Caco-2 (cell line): ENCODE results near the gene PHLDA2. TPM values are rescaled to one million over a fixed set of nuclear protein-coding genes. Genes with fewer than 3 reads are reported as not detected.

ENCODE experiments used
- BruUV-seq: library from RNA; stranded (reverse); fragments of 400-500 nt; replicated peaks from 2 replicates; lab custom pipeline; 2021; lab: Mats Ljungman, UMichigan
- CTCF ChIA-PET: fragments of 300-600 bp; sonication (Branson Sonifier 250); formaldehyde crosslinking; loops from one replicate; lab custom pipeline; 2022; ENCODE audit warnings: antibody characterized with exemption; lab: Charles Lee
- POLR2A ChIA-PET: fragments of 300-600 bp; sonication (Branson Sonifier 250); formaldehyde crosslinking; loops from one replicate; lab custom pipeline; 2022; ENCODE audit warnings: antibody characterized with exemption; lab: Charles Lee
- DNase-seq, 2 experiments: peaks; one replicate each; pipeline versions ENCODE4 v3.0.0 to v3.0.0-alpha.2; 2020 to 2022
- H3K27me3 ChIP-seq: replicated peaks from 2 replicates; pipeline ENCODE4 v1.6.0; 2011; ENCODE audit warnings: low read length; ENCODE audit not compliant: control insufficient read depth, insufficient read depth
- H3K36me3 ChIP-seq: 2 replicates; pipeline ENCODE4 v1.5.1; 2011; ENCODE audit warnings: low read length; ENCODE audit not compliant: control insufficient read depth, insufficient read depth
- H3K4me1 ChIP-seq: fragments of 250-450 bp; sonication (Bioruptor Pico); 2 replicates; pipeline ENCODE4 v1.5.1; 2020; ENCODE audit warnings: mild to moderate bottlenecking
- H3K4me3 ChIP-seq: 2 replicates; pipeline ENCODE4 v1.5.1; 2011; ENCODE audit warnings: low read depth, mild to moderate bottlenecking, control low read depth, low read length
- H3K9me3 ChIP-seq: fragments of 250-450 bp; sonication (Bioruptor Pico); 2 replicates; pipeline ENCODE4 v1.5.1; 2020; ENCODE audit warnings: mild to moderate bottlenecking, moderate library complexity
- H3K27ac Mint-ChIP-seq: one replicate; pipeline ENCODE4 v1.8.0; 2022; ENCODE audit warnings: mixed read lengths; ENCODE audit not compliant: unreplicated experiment
- H3K27me3 Mint-ChIP-seq: one replicate; pipeline ENCODE4 v1.8.0; 2022; ENCODE audit warnings: mixed read lengths; ENCODE audit not compliant: insufficient read depth, unreplicated experiment
- H3K36me3 Mint-ChIP-seq: one replicate; pipeline ENCODE4 v1.8.0; 2022; ENCODE audit warnings: mild to moderate bottlenecking, mixed read lengths; ENCODE audit not compliant: insufficient read depth, unreplicated experiment
- H3K4me1 Mint-ChIP-seq: one replicate; pipeline ENCODE4 v1.8.0; 2022; ENCODE audit warnings: low read depth, mixed read lengths; ENCODE audit not compliant: unreplicated experiment
- H3K4me3 Mint-ChIP-seq: one replicate; pipeline ENCODE4 v1.8.0; 2022; ENCODE audit warnings: mild to moderate bottlenecking, moderate library complexity, mixed read lengths; ENCODE audit not compliant: unreplicated experiment
- H3K9me3 Mint-ChIP-seq: one replicate; pipeline ENCODE4 v1.8.0; 2022; ENCODE audit warnings: mixed read lengths; ENCODE audit not compliant: unreplicated experiment
- intact Hi-C: fragments of 100-400 bp; cut with micrococcal nuclease; formaldehyde crosslinking; loops from one replicate; pipeline ENCODE4 v1.10.0; 2022; ENCODE audit not compliant: unreplicated experiment
- total RNA-seq: library from RNA; stranded (reverse); gene quantifications from 2 replicates; pipeline ENCODE4 v1.2.3, GENCODE V29; 2022
- TF ChIP-seq, protein P1 (sequence below), 2 experiments: fragments of 200-600 bp in 1 of 2; IDR thresholded peaks; 1 replicate in 1 of 2; 2 replicates in 1 of 2; pipeline versions ENCODE4 v1.5.1 to v1.8.0; 2011 to 2022; ENCODE audit warnings: antibody characterized with exemption in 1 of 2, control low read depth in 1 of 2, inconsistent platforms in 1 of 2, low read depth in 1 of 2, low read length in 1 of 2, mild to moderate bottlenecking in 1 of 2, moderate library complexity in 1 of 2; ENCODE audit not compliant: insufficient read depth in 1 of 2, severe bottlenecking in 1 of 2, unreplicated experiment in 1 of 2

The PHLDA2 gene
- total RNA-seq, 1 experiment from 2014 or later = 19.1 TPM

DNA sequence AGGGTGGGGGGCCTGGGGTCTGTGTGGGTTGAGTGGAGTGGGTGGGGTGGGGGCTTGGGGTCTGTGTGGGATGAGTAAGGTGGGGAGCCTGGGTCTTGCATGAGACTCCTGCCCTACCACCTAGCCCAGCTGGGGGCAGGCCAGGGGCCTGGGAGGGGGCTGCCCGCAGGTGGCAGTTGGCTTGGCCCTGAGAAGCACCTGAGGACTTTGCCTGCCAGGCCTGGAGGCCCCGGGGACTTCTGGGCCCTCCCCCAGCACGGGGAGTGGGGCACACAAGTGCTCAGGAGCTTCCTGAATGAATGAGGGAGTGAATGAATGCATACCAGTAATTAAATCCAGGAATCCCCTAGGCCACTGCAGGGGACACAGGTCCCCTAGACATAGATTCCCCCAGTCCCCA, 6.6 kb downstream of the PHLDA2 start:
- Mint-ChIP-seq H3K4me3 (no peak overlapping the region), H3K36me3 (peaks cover 17% of the 10 kb centered on the region), H3K9me3 (no peaks in the 10 kb centered on the region), H3K4me1 (no peaks in the 10 kb centered on the region), H3K27me3 (no peaks in the 10 kb centered on the region), H3K27ac (no peak overlapping the region)
- Histone ChIP-seq H3K27me3 (0 out of 2 replicates have a peak, but pooled peaks cover under 1% of the 10 kb centered on the region), H3K36me3 (no peaks in the 10 kb centered on the region), H3K4me1 (0 out of 2 replicates have a peak, but pooled peaks cover under 1% of the 10 kb centered on the region), H3K9me3 (no peaks in the 10 kb centered on the region), H3K4me3 (no peak overlapping the region)
- CTCF ChIA-PET = interaction anchor here (0.6 kb wide), 1 partner anchor 28 kb away, joined by 3 read pairs; no protein-coding TSS in a partner anchor
- TF ChIP-seq, protein P1, sequence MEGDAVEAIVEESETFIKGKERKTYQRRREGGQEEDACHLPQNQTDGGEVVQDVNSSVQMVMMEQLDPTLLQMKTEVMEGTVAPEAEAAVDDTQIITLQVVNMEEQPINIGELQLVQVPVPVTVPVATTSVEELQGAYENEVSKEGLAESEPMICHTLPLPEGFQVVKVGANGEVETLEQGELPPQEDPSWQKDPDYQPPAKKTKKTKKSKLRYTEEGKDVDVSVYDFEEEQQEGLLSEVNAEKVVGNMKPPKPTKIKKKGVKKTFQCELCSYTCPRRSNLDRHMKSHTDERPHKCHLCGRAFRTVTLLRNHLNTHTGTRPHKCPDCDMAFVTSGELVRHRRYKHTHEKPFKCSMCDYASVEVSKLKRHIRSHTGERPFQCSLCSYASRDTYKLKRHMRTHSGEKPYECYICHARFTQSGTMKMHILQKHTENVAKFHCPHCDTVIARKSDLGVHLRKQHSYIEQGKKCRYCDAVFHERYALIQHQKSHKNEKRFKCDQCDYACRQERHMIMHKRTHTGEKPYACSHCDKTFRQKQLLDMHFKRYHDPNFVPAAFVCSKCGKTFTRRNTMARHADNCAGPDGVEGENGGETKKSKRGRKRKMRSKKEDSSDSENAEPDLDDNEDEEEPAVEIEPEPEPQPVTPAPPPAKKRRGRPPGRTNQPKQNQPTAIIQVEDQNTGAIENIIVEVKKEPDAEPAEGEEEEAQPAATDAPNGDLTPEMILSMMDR (IDR thresholded peaks at IDR 0.05; ENCODE audit: insufficient read depth in 1 of 2, low read depth in 1 of 2, low read length in 1 of 2, severe bottlenecking in 1 of 2, unreplicated experiment in 1 of 2) = no peak
- DNase-seq = no peak
- POLR2A ChIA-PET = no interaction called here
- intact Hi-C loops = no loop called here
- BruUV-seq = no TSS peak

DNA sequence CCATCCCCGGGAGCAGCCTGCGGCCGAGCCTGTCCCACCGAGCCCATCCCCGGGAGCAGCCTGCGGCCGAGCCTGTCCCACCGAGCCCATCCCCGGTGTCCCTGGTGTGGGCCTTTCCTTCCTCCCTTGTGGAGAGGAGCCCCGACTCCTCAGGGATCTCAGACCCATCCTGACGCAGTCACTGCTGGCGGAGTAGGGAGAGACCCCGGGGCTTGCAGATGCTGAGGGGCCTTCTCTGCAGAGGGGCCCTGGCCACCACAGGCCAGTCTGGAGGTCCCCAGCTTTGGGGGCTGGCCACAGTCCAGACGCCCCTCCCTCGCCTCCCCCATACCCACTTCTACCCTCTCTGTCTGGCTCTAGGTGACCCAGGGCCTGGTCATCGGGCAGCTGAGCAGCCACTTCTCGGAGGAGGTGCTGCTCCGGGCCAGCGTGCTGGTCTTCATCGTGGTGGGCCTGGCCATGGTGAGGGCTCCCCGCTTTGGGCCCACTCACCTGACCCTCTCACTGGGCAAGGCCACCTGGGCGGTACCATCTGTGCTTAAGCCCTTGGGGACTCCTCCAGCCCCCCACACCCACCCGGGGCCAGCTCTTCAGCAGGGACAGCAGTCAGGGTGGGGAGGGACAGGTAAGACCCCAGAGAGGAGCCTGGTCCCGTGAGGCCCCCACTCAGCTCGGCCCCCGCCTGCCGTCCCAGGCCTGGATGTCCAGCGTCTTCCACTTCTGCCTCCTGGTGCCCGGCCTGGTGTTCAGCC, 7.3 kb downstream of the PHLDA2 start:
- Mint-ChIP-seq H3K27me3 (no peaks in the 10 kb centered on the region), H3K9me3 (no peaks in the 10 kb centered on the region), H3K27ac (no peak overlapping the region), H3K36me3 (peaks cover 15% of the 10 kb centered on the region), H3K4me1 (no peaks in the 10 kb centered on the region), H3K4me3 (no peak overlapping the region)
- CTCF ChIA-PET = interaction anchor here (0.6 kb wide), 1 partner anchor 27 kb away, joined by 3 read pairs; no protein-coding TSS in a partner anchor
- DNase-seq = no peak
- POLR2A ChIA-PET = no interaction called here
- TF ChIP-seq, protein P1 (IDR thresholded peaks at IDR 0.05; ENCODE audit: insufficient read depth in 1 of 2, low read depth in 1 of 2, low read length in 1 of 2, severe bottlenecking in 1 of 2, unreplicated experiment in 1 of 2) = no peak
- no TSS peak for BruUV-seq
- intact Hi-C loops = no loop called here
- Histone ChIP-seq H3K4me3 (no peak overlapping the region), H3K4me1 (no peaks in the 10 kb centered on the region), H3K36me3 (no peaks in the 10 kb centered on the region), H3K9me3 (no peaks in the 10 kb centered on the region), H3K27me3 (no peaks in the 10 kb centered on the region)

DNA sequence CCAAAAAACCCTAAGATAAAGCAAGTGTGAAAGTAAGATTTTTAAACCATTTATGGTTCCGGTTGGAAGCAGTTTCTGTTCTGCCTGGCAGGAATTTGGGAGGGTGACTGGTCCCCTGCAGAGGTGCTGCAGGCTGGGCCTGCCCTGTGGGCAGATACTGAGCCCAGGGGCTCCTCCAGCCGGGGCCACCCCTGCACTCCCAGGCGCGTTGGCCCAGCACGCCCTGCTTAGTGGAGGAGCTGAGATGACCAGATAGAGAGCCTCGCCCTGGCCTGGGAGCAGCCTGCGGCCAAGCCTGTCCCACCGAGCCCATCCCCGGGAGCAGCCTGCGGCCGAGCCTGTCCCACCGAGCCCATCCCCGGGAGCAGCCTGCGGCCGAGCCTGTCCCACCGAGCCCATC, 8.0 kb downstream of the PHLDA2 start:
- H3K9me3 Mint-ChIP-seq = no peaks in the 10 kb centered on the region
- Histone ChIP-seq H3K27me3 (no peaks in the 10 kb centered on the region), H3K9me3 (no peaks in the 10 kb centered on the region), H3K4me1 (no peaks in the 10 kb centered on the region), H3K4me3 (no peak overlapping the region), H3K36me3 (no peaks in the 10 kb centered on the region)
- no peak for DNase-seq
- BruUV-seq = no TSS peak
- H3K4me3 Mint-ChIP-seq = no peak overlapping the region
- H3K36me3 Mint-ChIP-seq = peaks cover 11% of the 10 kb centered on the region
- H3K27me3 Mint-ChIP-seq = no peaks in the 10 kb centered on the region
- no peaks in the 10 kb centered on the region for H3K4me1 Mint-ChIP-seq
- no peak overlapping the region for H3K27ac Mint-ChIP-seq
- ChIA-PET POLR2A (no interaction called here), CTCF (interaction anchor here (0.7 to 1.0 kb wide), 2 partner anchors 8 to 19 kb away, joined by 3 read pairs; partner anchors contain the start of gene PHLDA2)
- TF ChIP-seq, protein P1 (IDR thresholded peaks at IDR 0.05; ENCODE audit: insufficient read depth in 1 of 2, low read depth in 1 of 2, low read length in 1 of 2, severe bottlenecking in 1 of 2, unreplicated experiment in 1 of 2) = no peak
- intact Hi-C loops = no loop called here
